H1 (cell line): Measurements from ENCODE around the gene DNLZ. TPM values are rescaled to one million over a fixed set of nuclear protein-coding genes. Genes with fewer than 3 reads are reported as not detected.

Experiments used
- CTCF ChIA-PET: fragments of 300-600 bp; sonication (Branson Sonifier 250); formaldehyde crosslinking; loops from one replicate; lab custom pipeline; 2021; ENCODE audit not compliant: partially characterized antibody; lab: Charles Lee
- POLR2A ChIA-PET: fragments of 300-600 bp; sonication (Branson Sonifier 250); formaldehyde crosslinking; loops from one replicate; lab custom pipeline; 2021; ENCODE audit warnings: inconsistent platforms; ENCODE audit not compliant: partially characterized antibody; lab: Charles Lee
- DNase-seq, 2 experiments: peaks; one replicate each; pipeline versions ENCODE4 v3.0.0 to v3.0.0-alpha.2; 2010 to 2022; ENCODE audit warnings: low spot score in 2 of 2, low read depth in 1 of 2, mixed read lengths in 1 of 2
- FAIRE-seq: peaks from 2 replicates; lab custom pipeline; 2011; peaks lifted over from hg19 to GRCh38; lab: Jason Lieb, UNC
- H2AFZ ChIP-seq: 2 replicates; pipeline ENCODE4 v1.8.1; 2012; ENCODE audit warnings: low read length, inconsistent platforms
- H2AK5ac ChIP-seq: 2 replicates; pipeline ENCODE4 v1.6.1; 2013; ENCODE audit warnings: low read depth, low read length
- H2BK120ac ChIP-seq: replicated peaks from 2 replicates; pipeline ENCODE3; 2013; ENCODE audit warnings: low read depth, low read length, inconsistent platforms
- H2BK12ac ChIP-seq: 2 replicates; pipeline ENCODE4 v1.6.1; 2013; ENCODE audit warnings: low read depth, low read length
- H2BK15ac ChIP-seq: 2 replicates; pipeline ENCODE4 v1.6.1; 2013; ENCODE audit warnings: low read length
- H2BK20ac ChIP-seq: 2 replicates; pipeline ENCODE4 v1.6.1; 2013; ENCODE audit warnings: low read length
- H2BK5ac ChIP-seq: 2 replicates; pipeline ENCODE4 v1.6.1; 2013; ENCODE audit warnings: low read depth, low read length
- H3K14ac ChIP-seq: 2 replicates; pipeline ENCODE4 v1.6.1; 2013; ENCODE audit warnings: inconsistent platforms; ENCODE audit not compliant: insufficient read length
- H3K18ac ChIP-seq: 2 replicates; pipeline ENCODE4 v1.6.1; 2013; ENCODE audit warnings: low read length; ENCODE audit errors: extremely low read depth
- H3K23ac ChIP-seq: 2 replicates; pipeline ENCODE4 v1.6.1; 2013; ENCODE audit warnings: inconsistent platforms; ENCODE audit not compliant: insufficient read length
- H3K23me2 ChIP-seq: 2 replicates; pipeline ENCODE4 v1.6.1; 2013; ENCODE audit warnings: low read depth, low read length
- H3K27ac ChIP-seq: 2 replicates; pipeline ENCODE4 v1.6.1; 2011; ENCODE audit warnings: low read depth, low read length, inconsistent platforms
- H3K27me3 ChIP-seq, 4 experiments: replicated peaks in 1 of 4; 1 replicate in 1 of 4; 2 replicates in 3 of 4; pipeline versions ENCODE4 v1.6.1 to v1.8.1; 2011 to 2013; ENCODE audit warnings: low read length in 3 of 4, mild to moderate bottlenecking in 3 of 4, inconsistent platforms in 2 of 4, mixed read lengths in 2 of 4, moderate library complexity in 1 of 4; ENCODE audit not compliant: control insufficient read depth in 3 of 4, insufficient read depth in 3 of 4; ENCODE audit errors: extremely low read depth in 1 of 4
- H3K36me3 ChIP-seq, 4 experiments: 2 replicates each; pipeline versions ENCODE4 v1.6.1 to v1.8.1; 2011 to 2013; ENCODE audit warnings: mild to moderate bottlenecking in 4 of 4, low read length in 3 of 4, moderate library complexity in 2 of 4, control low read depth in 1 of 4, inconsistent platforms in 1 of 4; ENCODE audit not compliant: insufficient read depth in 4 of 4, control insufficient read depth in 2 of 4
- H3K4ac ChIP-seq: replicated peaks from 2 replicates; pipeline ENCODE3; 2013; ENCODE audit warnings: low read length, low read depth, mixed read lengths, inconsistent platforms; ENCODE audit not compliant: insufficient read length
- H3K4me1 ChIP-seq, 4 experiments: replicated peaks in 1 of 4; 1 replicate in 1 of 4; 2 replicates in 3 of 4; pipeline versions ENCODE4 v1.6.1 to v1.8.1; 2011 to 2013; ENCODE audit warnings: low read length in 3 of 4, inconsistent platforms in 2 of 4, mixed read lengths in 1 of 4; ENCODE audit not compliant: insufficient read depth in 4 of 4, control insufficient read depth in 3 of 4
- H3K4me2 ChIP-seq, 2 experiments: 2 replicates each; pipeline versions ENCODE4 v1.6.1 to v1.8.1; 2011 to 2013; ENCODE audit warnings: low read depth in 2 of 2, low read length in 2 of 2, control low read depth in 1 of 2, inconsistent platforms in 1 of 2, mild to moderate bottlenecking in 1 of 2; ENCODE audit not compliant: insufficient read depth in 1 of 2
- H3K4me3 ChIP-seq, 4 experiments: fragments of 200-600, 300-600 bp in 1 of 4; sonication (generic), shearing (Covaris generic), sonication (Bioruptor Twin) in 1 of 4; 2 replicates each; pipeline versions ENCODE4 v1.5.1 to v1.8.1; 2011 to 2016; ENCODE audit warnings: low read length in 4 of 4, low read depth in 3 of 4, control low read depth in 2 of 4, inconsistent platforms in 2 of 4, mild to moderate bottlenecking in 2 of 4, mixed read lengths in 1 of 4, moderate library complexity in 1 of 4; ENCODE audit not compliant: insufficient read depth in 2 of 4; ENCODE audit errors: extremely low read depth in 1 of 4
- H3K56ac ChIP-seq: replicated peaks from 2 replicates; pipeline ENCODE3; 2013; ENCODE audit warnings: low read depth, mild to moderate bottlenecking, mixed read lengths, low read length, inconsistent platforms; ENCODE audit not compliant: insufficient read length
- H3K79me1 ChIP-seq: 2 replicates; pipeline ENCODE4 v1.6.1; 2013; ENCODE audit warnings: low read depth, low read length, control low read depth
- H3K79me2 ChIP-seq, 2 experiments: 2 replicates each; pipeline versions ENCODE4 v1.6.1 to v1.8.1; 2012 to 2013; ENCODE audit warnings: low read length in 2 of 2, mild to moderate bottlenecking in 2 of 2, inconsistent platforms in 1 of 2; ENCODE audit not compliant: insufficient read depth in 2 of 2, control insufficient read depth in 1 of 2
- H3K9ac ChIP-seq, 4 experiments: replicated peaks in 1 of 4; 1 replicate in 1 of 4; 2 replicates in 3 of 4; pipeline versions ENCODE4 v1.6.1 to v1.8.1; 2011 to 2013; ENCODE audit warnings: low read depth in 3 of 4, low read length in 3 of 4, control low read depth in 2 of 4, mild to moderate bottlenecking in 2 of 4, moderate library complexity in 2 of 4, inconsistent platforms in 1 of 4; ENCODE audit errors: extremely low read depth in 1 of 4
- H3K9me3 ChIP-seq, 2 experiments: 2 replicates each; pipeline versions ENCODE4 v1.6.1 to v1.8.1; 2012 to 2013; ENCODE audit warnings: mild to moderate bottlenecking in 2 of 2, moderate library complexity in 2 of 2, control low read depth in 1 of 2, inconsistent platforms in 1 of 2, low read depth in 1 of 2, low read length in 1 of 2, mixed read lengths in 1 of 2; ENCODE audit not compliant: insufficient read depth in 2 of 2
- H4K20me1 ChIP-seq, 2 experiments: replicated peaks in 1 of 2; 2 replicates each; pipeline versions ENCODE3 to v1.8.1; 2011 to 2013; ENCODE audit warnings: inconsistent platforms in 2 of 2, low read length in 2 of 2, mild to moderate bottlenecking in 1 of 2; ENCODE audit not compliant: insufficient read depth in 2 of 2, control insufficient read depth in 1 of 2
- H4K5ac ChIP-seq: 2 replicates; pipeline ENCODE4 v1.6.1; 2013; ENCODE audit warnings: low read length, low read depth, mixed read lengths, inconsistent platforms; ENCODE audit not compliant: insufficient read length
- H4K8ac ChIP-seq: 2 replicates; pipeline ENCODE4 v1.8.0; 2013; ENCODE audit warnings: mild to moderate bottlenecking, moderate library complexity, low read length, inconsistent platforms; ENCODE audit not compliant: insufficient read depth; ENCODE audit errors: extremely low read depth
- H4K91ac ChIP-seq: replicated peaks from 2 replicates; pipeline ENCODE3; 2013; ENCODE audit warnings: low read length, mixed read lengths, inconsistent platforms; ENCODE audit not compliant: insufficient read length
- ATF2 ChIP-seq: IDR thresholded peaks from 2 replicates; pipeline ENCODE4 v1.6.1; 2012; ENCODE audit warnings: low read length, inconsistent platforms
- KDM1A ChIP-seq: fragments of 200-600, 300-600 bp; sonication (generic); IDR thresholded peaks from 2 replicates; pipeline ENCODE4 v1.7.1; 2016; ENCODE audit warnings: mild to moderate bottlenecking, low read length, borderline replicate concordance
- NRF1 ChIP-seq: IDR thresholded peaks from 2 replicates; pipeline ENCODE4 v1.6.1; 2011; ENCODE audit warnings: mild to moderate bottlenecking, low read depth, low read length, improper control_type of control experiment
- PHF8 ChIP-seq: fragments of 200-600 bp; sonication (generic); conservative IDR thresholded peaks from 2 replicates; pipeline ENCODE4 v1.7.1; 2012; ENCODE audit warnings: low read depth, mild to moderate bottlenecking, inconsistent platforms, low read length, moderate library complexity
- RAD21 ChIP-seq, 2 experiments: IDR thresholded peaks in 1 of 2; conservative IDR thresholded peaks in 1 of 2; 2 replicates each; pipeline ENCODE4 v1.6.1; 2011; ENCODE audit warnings: low read depth in 2 of 2, low read length in 2 of 2, improper control_type of control experiment in 1 of 2, inconsistent platforms in 1 of 2, mild to moderate bottlenecking in 1 of 2, moderate library complexity in 1 of 2
- RBBP5 ChIP-seq: IDR thresholded peaks from 2 replicates; pipeline ENCODE4 v1.7.1; 2012; ENCODE audit warnings: low read depth, mild to moderate bottlenecking, inconsistent platforms, low read length, moderate library complexity, borderline replicate concordance
- SP2 ChIP-seq: IDR thresholded peaks from 2 replicates; pipeline ENCODE4 v1.6.1; 2012; ENCODE audit warnings: mild to moderate bottlenecking, low read length, inconsistent platforms
- SRF ChIP-seq: IDR thresholded peaks from 2 replicates; pipeline ENCODE4 v1.6.1; 2011; ENCODE audit warnings: mild to moderate bottlenecking, low read depth, low read length, moderate library complexity
- YY1 ChIP-seq: IDR thresholded peaks from 2 replicates; pipeline ENCODE4 v1.6.1; 2011; ENCODE audit warnings: low read depth, mild to moderate bottlenecking, low read length
- ZNF274 ChIP-seq: IDR thresholded peaks from 2 replicates; pipeline ENCODE4 v1.7.0; 2012; ENCODE audit warnings: low read length, borderline replicate concordance; ENCODE audit errors: extremely low read depth
- WGBS, 2 experiments: shearing (Covaris generic) in 1 of 2; methylation state at CpG; one replicate each; pipeline versions ENCODE4 v1.1.6 to v1.1.7; 2013 to 2015; ENCODE audit warnings: low lambda C conversion rate in 2 of 2, mixed read lengths in 2 of 2, inconsistent platforms in 1 of 2, low coverage in 1 of 2, missing lambda C conversion rate in 1 of 2; ENCODE audit not compliant: insufficient replicate concordance in 2 of 2, insufficient coverage in 1 of 2, insufficient read length in 1 of 2; ENCODE audit errors: extremely low coverage in 1 of 2, missing lambda C conversion rate in 1 of 2; 5-methylcytosine and 5-hydroxymethylcytosine counted together
- polyA plus RNA-seq, 7 experiments: library from polyadenylated mRNA; depleted of rRNA in 3 of 7; stranded (reverse) in 5 of 7; unstranded in 2 of 7; fragments of >200 nt in 5 of 7; fragments of 200-250 nt in 2 of 7; gene quantifications; 1 replicate in 5 of 7; 2 replicates in 1 of 7; 4 replicates in 1 of 7; pipeline versions ENCODE4 v1.2.1 to v1.2.3, GENCODE V29; 2011 to 2013; ENCODE audit warnings: missing spikeins in 2 of 7, mixed read lengths in 2 of 7
- total RNA-seq: library from RNA; stranded (reverse); fragmentation: NEBNext Ultra II Directional; extraction: Animal tissue kit (Norgen Biotek cat#: 25700); gene quantifications from 2 replicates; pipeline ENCODE4 v1.2.1, GENCODE V29; 2021

The DNLZ gene
- total and polyA plus RNA-seq, 2 of the 8 experiments (the other 6 are each of a cell fraction or from before 2014, with no cell fraction given) = 11.6 to 17.9 TPM

DNA sequence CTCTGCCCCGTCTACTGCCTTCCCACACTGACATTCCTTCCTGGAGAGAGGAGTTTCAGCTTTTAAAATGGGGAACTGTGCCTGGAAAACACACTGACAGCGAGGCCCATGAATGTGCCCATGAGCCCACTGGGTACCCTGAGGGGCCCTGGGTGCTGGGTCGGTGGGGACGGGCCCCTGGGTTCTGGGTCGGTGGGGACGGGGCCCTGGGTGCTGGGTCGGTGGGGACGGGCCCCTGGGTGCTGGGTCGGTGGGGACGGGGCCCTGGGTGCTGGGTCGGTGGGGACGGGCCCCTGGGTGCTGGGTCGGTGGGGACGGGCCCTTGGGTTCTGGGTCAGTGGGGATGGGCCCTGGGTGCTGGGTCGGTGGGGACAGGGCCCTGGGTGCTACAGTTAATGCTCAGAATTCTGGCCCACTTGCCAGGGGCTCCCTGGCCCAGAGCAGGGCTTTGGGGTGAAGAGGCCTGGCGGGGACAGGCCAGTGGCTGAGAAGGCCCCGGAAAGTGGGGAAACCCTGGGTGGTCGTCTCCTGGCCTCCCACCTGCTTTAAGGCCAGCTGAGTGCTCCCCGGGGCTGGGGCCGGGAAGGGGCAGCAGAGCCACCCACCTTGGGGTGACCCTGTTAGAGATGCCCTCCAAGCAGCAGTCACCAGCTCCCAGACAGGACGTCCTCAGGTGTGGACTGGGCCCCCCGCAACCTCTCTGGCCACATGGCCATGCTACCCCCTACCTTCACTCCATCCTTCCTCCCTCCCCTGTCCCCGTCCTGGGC lies 33.7 kb downstream of the DNLZ start:
- DNase-seq (no peak), FAIRE-seq (no peak)
- Histone ChIP-seq H3K14ac (no peak overlapping the region), H3K4me2 (no peak overlapping the region), H2BK20ac (no peak overlapping the region), H2AK5ac (no peak overlapping the region), H2BK5ac (0 out of 2 replicates have a peak overlapping the region, but pooled peaks have one; percentile 1), H4K5ac (no peak overlapping the region), H3K27me3 (no peaks in the 10 kb centered on the region), H3K23ac (no peak overlapping the region), H3K4ac (no peak overlapping the region), H4K91ac (no peak overlapping the region), H3K4me3 (no peak overlapping the region), H2BK15ac (no peak overlapping the region), H4K8ac (no peak overlapping the region; the same call in 1 of the 2 replicates), H3K36me3 (no peaks in the 10 kb centered on the region), H3K9me3 (no peaks in the 10 kb centered on the region), H2AFZ (no peak overlapping the region), H3K4me1 (peaks cover 0 to 30% (median 20%) of the 10 kb centered on the region in 4 experiments; a peak in 6 of 7 replicates), H4K20me1 (peaks cover 0 to 8% of the 10 kb centered on the region in 2 experiments), H3K9ac (no peak overlapping the region), H3K18ac (no peak overlapping the region), H3K79me1 (0 out of 2 replicates have a peak, but pooled peaks cover 2% of the 10 kb centered on the region), H2BK12ac (no peak overlapping the region), H3K79me2 (no peaks in the 10 kb centered on the region), H2BK120ac (no peak overlapping the region), H3K23me2 (peaks cover 4% of the 10 kb centered on the region; the same call in 1 of the 2 replicates), H3K27ac (no peak overlapping the region), H3K56ac (no peak overlapping the region)
- CTCF ChIA-PET = interaction anchor here (0.8 to 1.9 kb wide), 4 partner anchors 10 to 60 kb away, joined by 3 to 6 read pairs (median 4); partner anchors contain the start of gene DNLZ
- WGBS, 2 experiments = 92% methylated on average over 9 of the region's 23 CpGs; no CpG with 5 or more reads in 1 of the 2 experiments
- POLR2A ChIA-PET = interaction anchor here (0.8 to 2.8 kb wide), 6 partner anchors 17 to 398 kb away, joined by 4 to 7 read pairs (median 4); partner anchors contain the start of gene DNLZ
- TF ChIP-seq ZNF274 (no peak), SP2 (no peak), RAD21 (IDR thresholded peaks at IDR 0.05 in 1 of 2, conservative IDR thresholded peaks at IDR 0.05 in 1 of 2; ENCODE audit: low read depth in 2 of 2, low read length in 2 of 2) (no peak), SRF (no peak), NRF1 (no peak), RBBP5 (no peak), YY1 (no peak), ATF2 (no peak), KDM1A (no peak), PHF8 (no peak)
